Measurements from ENCODE around the gene ZFHX3. TPM values are rescaled to one million over a fixed set of nuclear protein-coding genes. Genes with fewer than 3 reads are reported as not detected.

The ZFHX3 gene
- total and polyA plus RNA-seq, 7 experiments from 2014 or later: 0.09 to 9.8 (median 1.7) TPM

DNA sequence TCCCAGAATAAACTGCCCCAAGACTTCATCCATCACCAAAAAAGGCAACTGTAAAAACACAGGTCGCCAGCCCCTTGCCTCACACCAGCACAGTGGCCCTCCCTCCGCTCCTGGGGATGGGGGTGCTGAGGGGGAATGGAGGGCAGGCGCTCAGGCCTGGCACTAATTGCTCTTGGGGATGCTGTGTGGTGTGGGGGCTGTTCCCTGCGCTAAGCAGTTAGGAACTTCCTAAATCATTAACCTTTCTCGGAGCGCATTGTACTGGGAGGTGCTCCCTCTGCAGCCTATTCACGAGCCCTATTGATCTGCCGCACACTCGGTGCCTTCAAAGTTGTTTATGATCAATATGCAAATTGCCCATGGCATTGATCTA, 199.9 kb downstream of the ZFHX3 start:
- ChIA-PET CTCF (no interaction called here), POLR2A (no interaction called here)
- Histone ChIP-seq H3K4me1 (ENCODE audit: control insufficient read depth in 2 of 2, insufficient read depth in 2 of 2, low read length in 2 of 2) (no peaks in the 10 kb centered on the region), H3K4me3 (ENCODE audit: low read length) (no peak overlapping the region), H3K27me3 (ENCODE audit: control insufficient read depth in 2 of 2, insufficient read depth in 2 of 2, low read length in 2 of 2) (no peaks in the 10 kb centered on the region), H3K27ac (ENCODE audit: low read depth, low read length) (no peak overlapping the region), H3K9me3 (ENCODE audit: control insufficient read depth in 2 of 3, low read length in 3 of 3) (no peaks in the 10 kb centered on the region), H3K36me3 (ENCODE audit: control insufficient read depth in 2 of 3, insufficient read depth in 3 of 3, low read length in 3 of 3) (no peaks in the 10 kb centered on the region)
- intact Hi-C loops (cut with micrococcal nuclease): loop anchor here in 1 of 2 donors (10.0 kb wide), 1 partner anchor 603 kb away; no protein-coding TSS in a partner anchor
- peaks cover 0 to 3% (median 0%) of the 10 kb centered on the region in 11 donors for H3K9me3 Mint-ChIP-seq
- no peak overlapping the region for H3K4me3 Mint-ChIP-seq
- peaks cover 9 to 29% (median 13%) of the 10 kb centered on the region in 7 donors for H3K4me1 Mint-ChIP-seq
- ATAC-seq: no peak
- peaks cover 6 to 14% (median 9%) of the 10 kb centered on the region in 5 donors for H3K27me3 Mint-ChIP-seq
- no peak overlapping the region for H3K27ac Mint-ChIP-seq
- no peak for DNase-seq
- peaks cover 0 to 1% (median 0%) of the 10 kb centered on the region in 5 donors for H3K36me3 Mint-ChIP-seq

- no peak for DNase-seq
- Mint-ChIP-seq H3K4me3 (no peak overlapping the region), H3K27me3 (peaks cover 6 to 13% (median 10%) of the 10 kb centered on the region in 5 donors), H3K27ac (no peak overlapping the region), H3K4me1 (peaks cover 9 to 26% (median 13%) of the 10 kb centered on the region in 7 donors), H3K9me3 (peaks cover 0 to 2% (median 0%) of the 10 kb centered on the region in 11 donors), H3K36me3 (no peaks in the 10 kb centered on the region)
- Histone ChIP-seq H3K9me3 (ENCODE audit: control insufficient read depth in 2 of 3, low read length in 3 of 3) (no peaks in the 10 kb centered on the region), H3K4me1 (ENCODE audit: control insufficient read depth in 2 of 2, insufficient read depth in 2 of 2, low read length in 2 of 2) (no peaks in the 10 kb centered on the region), H3K27ac (ENCODE audit: low read depth, low read length) (no peak overlapping the region), H3K27me3 (ENCODE audit: control insufficient read depth in 2 of 2, insufficient read depth in 2 of 2, low read length in 2 of 2) (no peaks in the 10 kb centered on the region), H3K36me3 (ENCODE audit: control insufficient read depth in 2 of 3, insufficient read depth in 3 of 3, low read length in 3 of 3) (no peaks in the 10 kb centered on the region), H3K4me3 (ENCODE audit: low read length) (no peak overlapping the region)
- ATAC-seq: no peak
- ChIA-PET CTCF (no interaction called here), POLR2A (no interaction called here)
- intact Hi-C loops (cut with micrococcal nuclease): loop anchor here in 1 of 2 donors (10.0 kb wide), 1 partner anchor 603 kb away; no protein-coding TSS in a partner anchor
Observed at GRCh38 chr16:72847187-72848027, 200.5 kb downstream of the ZFHX3 start.

DNA sequence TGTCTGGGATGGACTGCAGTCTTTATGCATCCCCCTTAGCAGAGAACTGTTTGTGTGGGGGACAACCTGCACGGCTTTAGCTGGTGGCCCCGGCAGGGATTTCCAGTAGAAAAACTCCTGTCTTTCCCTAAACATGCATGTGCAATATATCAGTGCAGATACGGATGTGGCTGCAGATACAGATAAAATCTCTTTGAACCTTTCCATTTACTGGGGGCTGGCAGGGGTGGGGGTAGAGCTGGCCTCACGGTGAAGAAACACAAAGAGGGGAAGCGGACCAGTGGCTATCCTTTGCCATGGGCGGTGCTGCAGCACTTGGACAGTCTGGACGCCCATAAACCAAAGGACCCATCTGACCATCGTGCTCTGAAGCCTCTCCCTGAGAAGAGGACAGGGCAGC, 201.3 kb downstream of the ZFHX3 start:
- Histone ChIP-seq H3K4me1 (ENCODE audit: control insufficient read depth in 2 of 2, insufficient read depth in 2 of 2, low read length in 2 of 2) (no peaks in the 10 kb centered on the region), H3K4me3 (ENCODE audit: low read length) (no peak overlapping the region), H3K36me3 (ENCODE audit: control insufficient read depth in 2 of 3, insufficient read depth in 3 of 3, low read length in 3 of 3) (no peaks in the 10 kb centered on the region), H3K27me3 (ENCODE audit: control insufficient read depth in 2 of 2, insufficient read depth in 2 of 2, low read length in 2 of 2) (no peaks in the 10 kb centered on the region), H3K27ac (ENCODE audit: low read depth, low read length) (no peak overlapping the region), H3K9me3 (ENCODE audit: control insufficient read depth in 2 of 3, low read length in 3 of 3) (no peaks in the 10 kb centered on the region)
- ChIA-PET POLR2A (no interaction called here), CTCF (no interaction called here)
- intact Hi-C loops (cut with micrococcal nuclease): loop anchor here in 1 of 2 donors (10.0 kb wide), 1 partner anchor 602 kb away; no protein-coding TSS in a partner anchor
- Mint-ChIP-seq H3K36me3 (no peaks in the 10 kb centered on the region), H3K27me3 (peaks cover 6 to 11% (median 9%) of the 10 kb centered on the region in 5 donors), H3K27ac (peak overlapping the region in 2 of 9 donors; percentile 9 to 12), H3K9me3 (peaks cover 0 to 2% (median 0%) of the 10 kb centered on the region in 11 donors), H3K4me1 (peaks cover 9 to 26% (median 13%) of the 10 kb centered on the region in 7 donors), H3K4me3 (no peak overlapping the region)
- DNase-seq: no peak
- ATAC-seq: no peak

- CTCF ChIA-PET: no interaction called here
- no peaks in the 10 kb centered on the region for H3K36me3 Mint-ChIP-seq
- intact Hi-C loops (cut with micrococcal nuclease): loop anchor here in 1 of 2 donors (10.0 kb wide), 1 partner anchor 601 kb away; no protein-coding TSS in a partner anchor
Observed at GRCh38 chr16:72845322-72846020, 202.5 kb downstream of the ZFHX3 start.

GRCh38 chr16:72844225-72844920, 203.6 kb downstream of the ZFHX3 start:
- H3K4me1 Mint-ChIP-seq: peaks cover 8 to 26% (median 13%) of the 10 kb centered on the region in 7 donors
- POLR2A ChIA-PET: no interaction called here
- Histone ChIP-seq H3K27me3 (ENCODE audit: control insufficient read depth in 2 of 2, insufficient read depth in 2 of 2, low read length in 2 of 2) (no peaks in the 10 kb centered on the region), H3K4me1 (ENCODE audit: control insufficient read depth in 2 of 2, insufficient read depth in 2 of 2, low read length in 2 of 2) (no peaks in the 10 kb centered on the region), H3K4me3 (ENCODE audit: low read length) (no peak overlapping the region), H3K36me3 (ENCODE audit: control insufficient read depth in 2 of 3, insufficient read depth in 3 of 3, low read length in 3 of 3) (no peaks in the 10 kb centered on the region), H3K9me3 (ENCODE audit: control insufficient read depth in 2 of 3, low read length in 3 of 3) (no peaks in the 10 kb centered on the region), H3K27ac (ENCODE audit: low read depth, low read length) (no peak overlapping the region)
- peaks cover 0 to 2% (median 0%) of the 10 kb centered on the region in 11 donors for H3K9me3 Mint-ChIP-seq
- CTCF ChIA-PET: no interaction called here
- H3K36me3 Mint-ChIP-seq: no peaks in the 10 kb centered on the region
- H3K27me3 Mint-ChIP-seq: peaks cover 5 to 11% (median 8%) of the 10 kb centered on the region in 5 donors
- no peak for DNase-seq
- H3K27ac Mint-ChIP-seq: peak overlapping the region in 1 of 9 donors; percentile 50
- peak overlapping the region in 2 of 10 donors; percentile 18 to 40 for H3K4me3 Mint-ChIP-seq
- intact Hi-C loops (cut with micrococcal nuclease): loop anchor here in 1 of 2 donors (10.0 kb wide), 1 partner anchor 600 kb away; no protein-coding TSS in a partner anchor
- ATAC-seq: no peak

More at GRCh38 chr16:72845322-72846020, 202.5 kb downstream of the ZFHX3 start:
- Histone ChIP-seq H3K4me3 (ENCODE audit: low read length) (no peak overlapping the region), H3K4me1 (ENCODE audit: control insufficient read depth in 2 of 2, insufficient read depth in 2 of 2, low read length in 2 of 2) (no peaks in the 10 kb centered on the region), H3K9me3 (ENCODE audit: control insufficient read depth in 2 of 3, low read length in 3 of 3) (no peaks in the 10 kb centered on the region), H3K27me3 (ENCODE audit: control insufficient read depth in 2 of 2, insufficient read depth in 2 of 2, low read length in 2 of 2) (no peaks in the 10 kb centered on the region), H3K36me3 (ENCODE audit: control insufficient read depth in 2 of 3, insufficient read depth in 3 of 3, low read length in 3 of 3) (no peaks in the 10 kb centered on the region), H3K27ac (ENCODE audit: low read depth, low read length) (no peak overlapping the region)
- POLR2A ChIA-PET: no interaction called here
- Mint-ChIP-seq H3K27ac (peak overlapping the region in 1 of 9 donors; percentile 36), H3K27me3 (peaks cover 6 to 11% (median 9%) of the 10 kb centered on the region in 5 donors), H3K9me3 (peaks cover 0 to 2% (median 0%) of the 10 kb centered on the region in 11 donors), H3K4me1 (peaks cover 8 to 26% (median 13%) of the 10 kb centered on the region in 7 donors), H3K4me3 (peak overlapping the region in 1 of 10 donors; percentile 13)
- ATAC-seq: no peak
- no peak for DNase-seq

- no peak overlapping the region for H3K4me3 ChIP-seq (ENCODE audit: low read length)
- peaks cover 6 to 26% (median 13%) of the 10 kb centered on the region in 7 donors for H3K4me1 Mint-ChIP-seq
- DNase-seq (no peak), ATAC-seq (no peak)
- H3K4me3 Mint-ChIP-seq: no peak overlapping the region
- no peaks in the 10 kb centered on the region for H3K36me3 Mint-ChIP-seq
- no peak overlapping the region for H3K27ac ChIP-seq (ENCODE audit: low read depth, low read length)
- H3K27ac Mint-ChIP-seq: no peak overlapping the region
- no peaks in the 10 kb centered on the region for H3K9me3 ChIP-seq (ENCODE audit: control insufficient read depth in 2 of 3, low read length in 3 of 3)
- H3K27me3 ChIP-seq (ENCODE audit: control insufficient read depth in 2 of 2, insufficient read depth in 2 of 2, low read length in 2 of 2): no peaks in the 10 kb centered on the region
- peaks cover 5 to 11% (median 10%) of the 10 kb centered on the region in 5 donors for H3K27me3 Mint-ChIP-seq
- intact Hi-C loops (cut with micrococcal nuclease): loop anchor here in 1 of 2 donors (10.0 kb wide), 1 partner anchor 597 kb away; no protein-coding TSS in a partner anchor
- ChIA-PET POLR2A (no interaction called here), CTCF (interaction anchor here (0.7 kb wide), 1 partner anchor 9 kb away, joined by 5 read pairs; no protein-coding TSS in a partner anchor)
- H3K9me3 Mint-ChIP-seq: peaks cover 0 to 2% (median 0%) of the 10 kb centered on the region in 11 donors
- no peaks in the 10 kb centered on the region for H3K36me3 ChIP-seq (ENCODE audit: control insufficient read depth in 2 of 3, insufficient read depth in 3 of 3, low read length in 3 of 3)
- H3K4me1 ChIP-seq (ENCODE audit: control insufficient read depth in 2 of 2, insufficient read depth in 2 of 2, low read length in 2 of 2): no peaks in the 10 kb centered on the region
Observed at GRCh38 chr16:72841506-72841905, 206.4 kb downstream of the ZFHX3 start.

Data from naive thymus-derived CD4-positive, alpha-beta T cell (primary cell).